Vagina (tissue), 2 donors: ENCODE data around the gene MSH6.

Source experiments
- POLR2A ChIP-seq, 2 donors: fragments of 450-650 bp; IDR thresholded peaks; one replicate each; pipeline ENCODE4 v1.6.1; 2017; ENCODE audit warnings: antibody characterized with exemption in 2 of 2, mild to moderate bottlenecking in 2 of 2, moderate library complexity in 2 of 2
- POLR2AphosphoS5 ChIP-seq, 2 donors: sonication (generic); formaldehyde crosslinking; IDR thresholded peaks; one replicate each; pipeline ENCODE4 v1.9.0; 2017; ENCODE audit warnings: antibody characterized with exemption in 2 of 2, mild to moderate bottlenecking in 2 of 2, low read depth in 1 of 2; ENCODE audit not compliant: insufficient read depth in 1 of 2
- TF ChIP-seq, protein P1 (sequence below), 3 experiments: fragments of 450-650 bp in 2 of 3; fragments of 200-600 bp in 1 of 3; sonication (generic) in 1 of 3; IDR thresholded peaks; one replicate each; pipeline ENCODE4 v1.5.1; 2017 to 2019; ENCODE audit warnings: antibody characterized with exemption in 3 of 3, mild to moderate bottlenecking in 2 of 3, moderate library complexity in 2 of 3

- TF ChIP-seq, protein P1, sequence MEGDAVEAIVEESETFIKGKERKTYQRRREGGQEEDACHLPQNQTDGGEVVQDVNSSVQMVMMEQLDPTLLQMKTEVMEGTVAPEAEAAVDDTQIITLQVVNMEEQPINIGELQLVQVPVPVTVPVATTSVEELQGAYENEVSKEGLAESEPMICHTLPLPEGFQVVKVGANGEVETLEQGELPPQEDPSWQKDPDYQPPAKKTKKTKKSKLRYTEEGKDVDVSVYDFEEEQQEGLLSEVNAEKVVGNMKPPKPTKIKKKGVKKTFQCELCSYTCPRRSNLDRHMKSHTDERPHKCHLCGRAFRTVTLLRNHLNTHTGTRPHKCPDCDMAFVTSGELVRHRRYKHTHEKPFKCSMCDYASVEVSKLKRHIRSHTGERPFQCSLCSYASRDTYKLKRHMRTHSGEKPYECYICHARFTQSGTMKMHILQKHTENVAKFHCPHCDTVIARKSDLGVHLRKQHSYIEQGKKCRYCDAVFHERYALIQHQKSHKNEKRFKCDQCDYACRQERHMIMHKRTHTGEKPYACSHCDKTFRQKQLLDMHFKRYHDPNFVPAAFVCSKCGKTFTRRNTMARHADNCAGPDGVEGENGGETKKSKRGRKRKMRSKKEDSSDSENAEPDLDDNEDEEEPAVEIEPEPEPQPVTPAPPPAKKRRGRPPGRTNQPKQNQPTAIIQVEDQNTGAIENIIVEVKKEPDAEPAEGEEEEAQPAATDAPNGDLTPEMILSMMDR (IDR thresholded peaks at IDR 0.05), result no peak
- TF ChIP-seq POLR2AphosphoS5 (IDR thresholded peaks at IDR 0.05; ENCODE audit: insufficient read depth in 1 of 2, low read depth in 1 of 2) (peak in 1 of 2 donors; percentile 14), POLR2A (IDR thresholded peaks at IDR 0.05) (no peak)
Measured at GRCh38 chr2:47783486-47784351, 774 bp downstream of the MSH6 start.
